Thoracic aorta endothelial cell (primary cell): Measurements from ENCODE around the gene TAF8. TPM values are rescaled to one million over a fixed set of nuclear protein-coding genes. Genes with fewer than 3 reads are reported as not detected.

Source experiments
- small RNA-seq: library from RNA; depleted of rRNA; stranded (forward); fragments of <200 nt; gene quantifications from one replicate; pipeline ENCODE3, GENCODE V24; 2012
- total RNA-seq: library from RNA; depleted of rRNA; stranded (reverse); fragments of >200 nt; gene quantifications from 2 replicates; pipeline ENCODE4 v1.2.3, GENCODE V29; 2012

The TAF8 gene
- 19.5 and 25.3 TPM in 2 replicates for total RNA-seq

DNA sequence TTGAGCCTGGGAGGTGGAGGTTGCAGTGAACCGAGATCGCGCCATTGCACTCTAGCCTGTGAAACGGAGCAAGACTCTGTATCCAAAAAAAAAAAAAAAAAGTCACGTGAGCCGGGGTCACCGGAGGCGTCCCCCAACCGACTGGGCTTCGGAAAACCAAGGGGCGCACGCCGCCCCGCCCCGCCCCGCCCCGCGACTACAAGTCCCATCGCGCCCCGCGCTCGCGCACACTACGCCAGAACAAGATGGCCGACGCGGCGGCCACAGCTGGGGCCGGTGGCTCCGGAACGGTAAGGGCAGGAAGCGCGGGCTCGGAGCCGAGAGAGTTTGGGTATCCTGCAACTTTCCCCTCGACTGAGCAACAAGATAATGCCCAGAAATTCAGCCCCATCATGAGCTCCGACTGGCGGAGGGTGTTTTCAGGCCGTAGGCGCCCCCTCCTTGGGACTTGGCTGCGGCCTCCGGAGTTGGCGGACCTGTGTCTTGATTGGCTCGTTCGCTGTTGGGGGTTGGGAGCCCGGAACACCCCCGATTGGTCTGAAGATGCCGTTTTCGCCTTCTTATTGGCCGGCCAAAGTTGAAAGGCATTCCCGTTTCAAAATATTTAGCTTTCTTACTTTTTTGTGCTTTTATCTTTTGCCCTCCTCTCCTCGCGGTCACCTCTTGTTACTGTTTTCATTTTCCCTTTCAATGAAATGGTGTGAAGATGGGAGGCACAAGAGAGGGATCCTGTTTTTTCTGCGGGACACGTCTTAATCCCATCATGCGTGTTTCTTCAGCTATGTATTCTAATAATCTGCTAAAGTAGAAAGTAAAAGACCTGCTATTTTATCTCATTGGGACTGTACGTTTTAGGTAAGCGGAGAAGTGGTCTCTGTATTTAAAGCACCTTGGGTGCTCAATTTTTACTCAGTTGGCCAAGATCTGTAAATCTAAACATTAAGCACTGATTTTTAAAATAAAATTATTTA is at the start of gene TAF8:
TAF8 (plus strand) TSS at position 228 of the 971 bp plus-strand sequence; CDS start at position 246, 18 bp downstream.

Small RNAs within 50 kb of the gene (small RNA-seq; reads per million reads assigned to genes)
- gene RNU6-761P: 0.91 reads per million, percentile 15 among the genes with 10 or more reads in this experiment

Other genes starting within 250 kb of the TAF8 start
- 2.9 and 3.6 TPM in 2 replicates for gene USP49, start 155.1 kb upstream of the TAF8 start, total RNA-seq
- 39.8 and 40.3 TPM in 2 replicates for gene MED20, start 129.4 kb upstream of the TAF8 start, total RNA-seq
- 27.7 and 28.9 TPM in 2 replicates for gene BYSL, start 129.0 kb upstream of the TAF8 start, total RNA-seq
- gene CCND3, start 108.7 kb upstream of the TAF8 start, total RNA-seq: 43.1 and 51.2 TPM in 2 replicates
- gene C6orf132, start 92.1 kb downstream of the TAF8 start, total RNA-seq: not detected in 2 replicates
- not detected in 2 replicates for gene GUCA1A, start 122.8 kb downstream of the TAF8 start, total RNA-seq
- 0.22 and 0.27 TPM in 2 replicates for gene GUCA1B, start 144.4 kb downstream of the TAF8 start, total RNA-seq
- 61.3 and 74.1 TPM in 2 replicates for gene MRPS10, start 167.3 kb downstream of the TAF8 start, total RNA-seq